KOPT-K1 (cell line): ENCODE measurements around the gene EHHADH.

Experiments used
- H3K27ac ChIP-seq: fragments of 200-600 bp; sonication (generic); 2 replicates; pipeline ENCODE4 v1.5.1; 2016; ENCODE audit warnings: antibody characterized with exemption, mild to moderate bottlenecking, low read depth, low read length; ENCODE audit not compliant: poor library complexity, severe bottlenecking
- H3K36me3 ChIP-seq: fragments of 200-600 bp; sonication (generic); 2 replicates; pipeline ENCODE4 v1.5.1; 2017; ENCODE audit warnings: antibody characterized with exemption, mild to moderate bottlenecking, low read length, moderate library complexity; ENCODE audit not compliant: insufficient read depth
- H3K9me3 ChIP-seq: fragments of 200-600 bp; sonication (generic); 2 replicates; pipeline ENCODE4 v1.5.1; 2017; ENCODE audit warnings: antibody characterized with exemption, low read length, mild to moderate bottlenecking; ENCODE audit not compliant: insufficient read depth, poor library complexity, severe bottlenecking

The EHHADH gene

GRCh38 chr3:185221203-185221602 lies 32.6 kb downstream of the EHHADH start:
- Histone ChIP-seq H3K36me3 (no peaks in the 10 kb centered on the region), H3K27ac (no peak overlapping the region), H3K9me3 (no peaks in the 10 kb centered on the region)

GRCh38 chr3:185216607-185216958 lies 37.3 kb downstream of the EHHADH start:
- Histone ChIP-seq H3K27ac (no peak overlapping the region), H3K9me3 (no peaks in the 10 kb centered on the region), H3K36me3 (no peaks in the 10 kb centered on the region)

GRCh38 chr3:185215873-185216606 lies 37.8 kb downstream of the EHHADH start:
- Histone ChIP-seq H3K9me3 (no peaks in the 10 kb centered on the region), H3K36me3 (no peaks in the 10 kb centered on the region), H3K27ac (no peak overlapping the region)

- no peaks in the 10 kb centered on the region for H3K9me3 ChIP-seq
- no peak overlapping the region for H3K27ac ChIP-seq
- no peaks in the 10 kb centered on the region for H3K36me3 ChIP-seq
Observed at GRCh38 chr3:185212559-185212958, 41.3 kb downstream of the EHHADH start.

- H3K36me3 ChIP-seq, result no peaks in the 10 kb centered on the region
- no peaks in the 10 kb centered on the region for H3K9me3 ChIP-seq
- no peak overlapping the region for H3K27ac ChIP-seq
Observed at GRCh38 chr3:185212086-185212485, 41.8 kb downstream of the EHHADH start.

GRCh38 chr3:185210621-185211142 lies 43.2 kb downstream of the EHHADH start:
- Histone ChIP-seq H3K27ac (no peak overlapping the region), H3K36me3 (no peaks in the 10 kb centered on the region), H3K9me3 (no peaks in the 10 kb centered on the region)

- Histone ChIP-seq H3K36me3 (no peaks in the 10 kb centered on the region), H3K9me3 (no peaks in the 10 kb centered on the region), H3K27ac (no peak overlapping the region)
Observed at GRCh38 chr3:185208823-185209222, 45.0 kb downstream of the EHHADH start.

GRCh38 chr3:185207931-185208746 lies 45.7 kb downstream of the EHHADH start:
- Histone ChIP-seq H3K27ac (no peak overlapping the region), H3K36me3 (no peaks in the 10 kb centered on the region), H3K9me3 (no peaks in the 10 kb centered on the region)

GRCh38 chr3:185207481-185207880 lies 46.4 kb downstream of the EHHADH start:
- Histone ChIP-seq H3K27ac (no peak overlapping the region), H3K9me3 (no peaks in the 10 kb centered on the region), H3K36me3 (no peaks in the 10 kb centered on the region)

GRCh38 chr3:185205865-185206264 lies 48.0 kb downstream of the EHHADH start:
- no peak overlapping the region for H3K27ac ChIP-seq
- no peaks in the 10 kb centered on the region for H3K36me3 ChIP-seq
- no peaks in the 10 kb centered on the region for H3K9me3 ChIP-seq

- Histone ChIP-seq H3K9me3 (no peaks in the 10 kb centered on the region), H3K36me3 (no peaks in the 10 kb centered on the region), H3K27ac (no peak overlapping the region)
Observed at GRCh38 chr3:185204894-185205293, 49.0 kb downstream of the EHHADH start.

GRCh38 chr3:185200639-185201038 lies 53.2 kb downstream of the EHHADH start:
- H3K27ac ChIP-seq, result no peak overlapping the region
- H3K9me3 ChIP-seq, result no peaks in the 10 kb centered on the region
- no peaks in the 10 kb centered on the region for H3K36me3 ChIP-seq

- Histone ChIP-seq H3K36me3 (no peaks in the 10 kb centered on the region), H3K27ac (no peak overlapping the region), H3K9me3 (no peaks in the 10 kb centered on the region)
Observed at GRCh38 chr3:185199671-185200070, 54.2 kb downstream of the EHHADH start.

- Histone ChIP-seq H3K27ac (no peak overlapping the region), H3K9me3 (no peaks in the 10 kb centered on the region), H3K36me3 (no peaks in the 10 kb centered on the region)
Observed at GRCh38 chr3:185199206-185199605, 54.6 kb downstream of the EHHADH start.

GRCh38 chr3:185197068-185197467 lies 56.8 kb downstream of the EHHADH start:
- Histone ChIP-seq H3K27ac (no peak overlapping the region), H3K9me3 (no peaks in the 10 kb centered on the region), H3K36me3 (no peaks in the 10 kb centered on the region)
